GM12878 (cell line): ENCODE data around the gene LIF. TPM values are rescaled to one million over a fixed set of nuclear protein-coding genes. Genes with fewer than 3 reads are reported as not detected.

Experiments
- ATAC-seq: fragments of 200-7000 bp; cut with Tn5 transposase; 3 replicates; pipeline ENCODE4 v1.9.1; 2020; ENCODE audit warnings: mild to moderate bottlenecking, moderate library complexity
- BruUV-seq: library from RNA; stranded (reverse); fragments of 400-500 nt; replicated peaks from 2 replicates; lab custom pipeline; 2021; lab: Mats Ljungman, UMichigan
- CTCF ChIA-PET: fragments of 300-600 bp; sonication (Branson Sonifier 250); formaldehyde crosslinking; extraction: SDS; loops from one replicate; lab custom pipeline; 2021; ENCODE audit warnings: inconsistent platforms; lab: Yijun Ruan, JAX
- POLR2A ChIA-PET: fragments of 350-600 bp; formaldehyde crosslinking; extraction: SDS; loops from one replicate; lab custom pipeline; 2021; ENCODE audit warnings: inconsistent platforms; lab: Charles Lee
- RAD21 ChIA-PET: fragments of 300-600 bp; sonication (Branson Sonifier 250); formaldehyde crosslinking; loops from one replicate; lab custom pipeline; 2023; ENCODE audit warnings: antibody characterized with exemption; ENCODE audit not compliant: unreplicated experiment; lab: Charles Lee
- SMC1A ChIA-PET: fragments of 300-600 bp; sonication (Branson Sonifier 250); formaldehyde crosslinking; loops from one replicate; lab custom pipeline; 2023; ENCODE audit not compliant: unreplicated experiment, uncharacterized antibody; lab: Charles Lee
- DNase-seq: peaks from one replicate; pipeline ENCODE4 v3.0.0-alpha.2; 2011; ENCODE audit warnings: low read depth, low spot score
- FAIRE-seq: peaks from 3 replicates; lab custom pipeline; 2011; peaks lifted over from hg19 to GRCh38; lab: Jason Lieb, UNC
- H2AFZ ChIP-seq: 2 replicates; pipeline ENCODE4 v1.6.0; 2011; ENCODE audit warnings: low read depth, low read length, control low read depth; ENCODE audit not compliant: control insufficient read depth
- H3K27ac ChIP-seq: 2 replicates; pipeline ENCODE4 v1.5.1; 2011; ENCODE audit warnings: control low read depth; ENCODE audit not compliant: control insufficient read depth, insufficient read depth
- H3K27me3 ChIP-seq, 2 experiments: replicated peaks in 1 of 2; 2 replicates each; pipeline versions ENCODE4 v1.6.0 to v1.6.1; 2011; ENCODE audit warnings: low read length in 1 of 2; ENCODE audit not compliant: control insufficient read depth in 2 of 2, insufficient read depth in 2 of 2
- H3K36me3 ChIP-seq, 2 experiments: 2 replicates each; pipeline ENCODE4 v1.5.1; 2011; ENCODE audit warnings: low read length in 1 of 2; ENCODE audit not compliant: control insufficient read depth in 2 of 2, insufficient read depth in 2 of 2
- H3K4me1 ChIP-seq: 2 replicates; pipeline ENCODE4 v1.6.1; 2011; ENCODE audit warnings: mild to moderate bottlenecking, low read length, moderate library complexity, mixed read lengths; ENCODE audit not compliant: control insufficient read depth, insufficient read depth
- H3K4me2 ChIP-seq: 2 replicates; pipeline ENCODE4 v1.6.0; 2011; ENCODE audit warnings: control low read depth; ENCODE audit not compliant: control insufficient read depth, insufficient read depth
- H3K4me3 ChIP-seq: fragments of 200-600 bp; sonication (generic); 2 replicates; pipeline ENCODE4 v1.5.1; 2016
- H3K79me2 ChIP-seq: 2 replicates; pipeline ENCODE4 v1.6.0; 2011; ENCODE audit warnings: low read length; ENCODE audit not compliant: control insufficient read depth, insufficient read depth
- H3K9ac ChIP-seq: 2 replicates; pipeline ENCODE4 v1.8.0; 2011; ENCODE audit warnings: low read length, control low read depth, mixed read lengths; ENCODE audit not compliant: control insufficient read depth, insufficient read depth
- H3K9me3 ChIP-seq: replicated peaks from 3 replicates; pipeline ENCODE4 v1.5.1; 2011; ENCODE audit warnings: mild to moderate bottlenecking, low read length; ENCODE audit not compliant: control insufficient read depth, insufficient read depth
- H4K20me1 ChIP-seq: 2 replicates; pipeline ENCODE4 v1.6.0; 2011; ENCODE audit not compliant: control insufficient read depth, insufficient read depth
- CBX3 ChIP-seq: fragments of 200-600 bp; sonication (generic); IDR thresholded peaks from 2 replicates; pipeline ENCODE4 v1.6.1; 2016; ENCODE audit warnings: low read depth, borderline replicate concordance
- DPF2 ChIP-seq: fragments of 450-650 bp; IDR thresholded peaks from 2 replicates; pipeline ENCODE4 v1.6.1; 2017; ENCODE audit warnings: mild to moderate bottlenecking
- EGR1 ChIP-seq, 2 experiments: IDR thresholded peaks; 1 replicate in 1 of 2; 2 replicates in 1 of 2; pipeline ENCODE4 v1.6.1; 2011 to 2012; ENCODE audit warnings: low read depth in 2 of 2, low read length in 2 of 2, borderline replicate concordance in 1 of 2, mild to moderate bottlenecking in 1 of 2, moderate library complexity in 1 of 2
- EP300 ChIP-seq, 2 experiments: fragments of 150-350 bp in 1 of 2; IDR thresholded peaks; 2 replicates each; pipeline ENCODE4 v1.6.1; 2011 to 2012; ENCODE audit warnings: low read depth in 2 of 2, low read length in 2 of 2, borderline replicate concordance in 1 of 2, improper control_type of control experiment in 1 of 2, inconsistent platforms in 1 of 2; ENCODE audit not compliant: control insufficient read depth in 1 of 2
- EZH2 ChIP-seq: IDR thresholded peaks from 2 replicates; pipeline ENCODE4 v1.6.1; 2012; ENCODE audit warnings: low read depth, mild to moderate bottlenecking, control low read depth, inconsistent platforms, low read length, borderline replicate concordance; ENCODE audit not compliant: control insufficient read depth
- FOXM1 ChIP-seq: IDR thresholded peaks from 2 replicates; pipeline ENCODE4 v1.6.1; 2012; ENCODE audit warnings: low read depth, mild to moderate bottlenecking, inconsistent platforms, low read length, moderate library complexity
- MTA3 ChIP-seq: IDR thresholded peaks from 2 replicates; pipeline ENCODE4 v1.6.1; 2012; ENCODE audit warnings: low read length, inconsistent platforms, borderline replicate concordance
- RELA ChIP-seq: fragments of 450-650 bp; IDR thresholded peaks from 2 replicates; pipeline ENCODE4 v1.8.0; 2014; ENCODE audit warnings: borderline replicate concordance; ENCODE audit not compliant: partially characterized antibody
- ZSCAN29 ChIP-seq: fragments of 450-650 bp; IDR thresholded peaks from 2 replicates; pipeline ENCODE4 v1.6.1; 2017; ENCODE audit warnings: mild to moderate bottlenecking, moderate library complexity
- WGBS: methylation state at CpG from one replicate; pipeline ENCODE4 v1.1.6; 2016; ENCODE audit warnings: low lambda C conversion rate; ENCODE audit not compliant: insufficient replicate concordance, insufficient coverage; ENCODE audit errors: missing lambda C conversion rate; 5-methylcytosine and 5-hydroxymethylcytosine counted together
- in situ Hi-C: fragments of 300-500 bp; cut with MboI; formaldehyde crosslinking; loops from 9 replicates; pipeline ENCODE4 v1.14.3; 2018; ENCODE audit warnings: mixed read lengths
- intact Hi-C: fragments of 100-400 bp; cut with micrococcal nuclease; formaldehyde crosslinking; loops from one replicate; pipeline ENCODE4 v1.14.2; 2022; ENCODE audit not compliant: unreplicated experiment
- polyA plus RNA-seq, 11 experiments: library from polyadenylated mRNA; depleted of rRNA in 4 of 11; unstranded in 6 of 11; stranded (reverse) in 5 of 11; fragments of >200 nt; fragmentation: Nextera tagmentation in 4 of 11; fragmentation: Illumina TruSeq in 1 of 11; extraction: Ambion mirVana in 4 of 11; extraction: Trizol in 1 of 11; gene quantifications; 1 replicate in 1 of 11; 2 replicates in 10 of 11; pipeline versions ENCODE4 v1.2.1 to v1.2.3, GENCODE V29; 2011 to 2016; ENCODE audit warnings: inconsistent platforms in 2 of 11, missing spikeins in 2 of 11, low read depth in 1 of 11
- total RNA-seq, 4 experiments: library from RNA; depleted of rRNA in 3 of 4; stranded (reverse); fragments of >200 nt in 3 of 4; fragmentation: Illumina TruSeq in 1 of 4; extraction: Trizol in 1 of 4; gene quantifications; 2 replicates each; pipeline versions ENCODE4 v1.2.1 to v1.2.3, GENCODE V29; 2013 to 2021
- TF ChIP-seq, protein P1 (sequence below): fragments of 450-650 bp; formaldehyde crosslinking; IDR thresholded peaks from 2 replicates; pipeline ENCODE4 v1.5.0; 2022; ENCODE audit warnings: mild to moderate bottlenecking, missing genetic modification characterization

LIF gene
- total and polyA plus RNA-seq, 10 of the 15 experiments (the other 5 are each of a cell fraction or from before 2014, with no cell fraction given), result 0.05 to 3.4 (median 0.97) TPM

DNA sequence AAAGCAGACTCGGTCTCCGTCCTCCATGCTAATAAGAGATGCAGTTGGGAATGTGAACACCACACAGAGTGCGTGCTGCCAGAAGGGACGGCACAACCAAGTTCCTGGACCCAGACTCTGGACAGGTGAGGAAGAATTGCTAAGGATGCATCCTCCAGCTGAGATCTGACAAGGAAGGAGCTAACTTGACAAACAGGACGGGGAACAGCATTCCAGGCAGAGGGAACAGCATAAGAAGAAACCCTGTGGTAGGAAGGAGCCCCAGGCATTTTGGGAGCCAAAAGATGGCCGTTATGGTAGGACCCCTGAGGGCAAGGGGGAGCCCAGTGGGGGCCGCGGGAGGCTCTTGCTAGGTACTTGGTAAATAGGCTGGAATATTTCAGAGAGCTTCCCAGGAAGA, 14.1 kb upstream of the LIF start:
- ChIA-PET POLR2A (no interaction called here), CTCF (interaction anchor here (0.8 to 3.1 kb wide), 5 partner anchors 24 to 148 kb away, joined by 3 to 21 read pairs (median 5); no protein-coding TSS in a partner anchor), RAD21 (interaction anchor here (3.1 to 4.0 kb wide), 2 partner anchors 27 to 127 kb away, joined by 9 to 31 read pairs; partner anchors contain the start of genes CASTOR1 and RNF215), SMC1A (interaction anchor here (0.8 to 1.3 kb wide), 4 partner anchors 27 to 152 kb away, joined by 3 to 4 read pairs (median 4); no protein-coding TSS in a partner anchor)
- H3K9me3 ChIP-seq, result no peaks in the 10 kb centered on the region
- intact Hi-C loops, result no loop called here
- no peak overlapping the region for H3K27ac ChIP-seq
- H3K79me2 ChIP-seq, result no peaks in the 10 kb centered on the region
- no peak overlapping the region for H2AFZ ChIP-seq
- no peak overlapping the region for H3K4me2 ChIP-seq
- in situ Hi-C loops, result loop anchor here (5.0 kb wide), 1 partner anchor 153 kb away; no protein-coding TSS in a partner anchor
- no peaks in the 10 kb centered on the region for H4K20me1 ChIP-seq
- DNase-seq (no peak), FAIRE-seq (no peak), ATAC-seq (no peak)
- TF ChIP-seq CBX3, result no peak
- TF ChIP-seq MTA3, result no peak
- TF ChIP-seq EZH2, result no peak
- no peak for TF ChIP-seq DPF2
- no peak for TF ChIP-seq EGR1 (IDR thresholded peaks at IDR 0.05; ENCODE audit: borderline replicate concordance in 1 of 2, low read depth in 2 of 2, low read length in 2 of 2)
- no peak for TF ChIP-seq FOXM1
- TF ChIP-seq RELA, result no peak
- no peak for TF ChIP-seq EP300 (IDR thresholded peaks at IDR 0.05; ENCODE audit: borderline replicate concordance in 1 of 2, control insufficient read depth in 1 of 2, low read depth in 2 of 2, low read length in 2 of 2)
- TF ChIP-seq, protein P1, sequence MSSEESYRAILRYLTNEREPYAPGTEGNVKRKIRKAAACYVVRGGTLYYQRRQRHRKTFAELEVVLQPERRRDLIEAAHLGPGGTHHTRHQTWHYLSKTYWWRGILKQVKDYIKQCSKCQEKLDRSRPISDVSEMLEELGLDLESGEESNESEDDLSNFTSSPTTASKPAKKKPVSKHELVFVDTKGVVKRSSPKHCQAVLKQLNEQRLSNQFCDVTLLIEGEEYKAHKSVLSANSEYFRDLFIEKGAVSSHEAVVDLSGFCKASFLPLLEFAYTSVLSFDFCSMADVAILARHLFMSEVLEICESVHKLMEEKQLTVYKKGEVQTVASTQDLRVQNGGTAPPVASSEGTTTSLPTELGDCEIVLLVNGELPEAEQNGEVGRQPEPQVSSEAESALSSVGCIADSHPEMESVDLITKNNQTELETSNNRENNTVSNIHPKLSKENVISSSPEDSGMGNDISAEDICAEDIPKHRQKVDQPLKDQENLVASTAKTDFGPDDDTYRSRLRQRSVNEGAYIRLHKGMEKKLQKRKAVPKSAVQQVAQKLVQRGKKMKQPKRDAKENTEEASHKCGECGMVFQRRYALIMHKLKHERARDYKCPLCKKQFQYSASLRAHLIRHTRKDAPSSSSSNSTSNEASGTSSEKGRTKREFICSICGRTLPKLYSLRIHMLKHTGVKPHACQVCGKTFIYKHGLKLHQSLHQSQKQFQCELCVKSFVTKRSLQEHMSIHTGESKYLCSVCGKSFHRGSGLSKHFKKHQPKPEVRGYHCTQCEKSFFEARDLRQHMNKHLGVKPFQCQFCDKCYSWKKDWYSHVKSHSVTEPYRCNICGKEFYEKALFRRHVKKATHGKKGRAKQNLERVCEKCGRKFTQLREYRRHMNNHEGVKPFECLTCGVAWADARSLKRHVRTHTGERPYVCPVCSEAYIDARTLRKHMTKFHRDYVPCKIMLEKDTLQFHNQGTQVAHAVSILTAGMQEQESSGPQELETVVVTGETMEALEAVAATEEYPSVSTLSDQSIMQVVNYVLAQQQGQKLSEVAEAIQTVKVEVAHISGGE (CRISPR knock-in tag), result no peak
- no peak for TF ChIP-seq ZSCAN29
- H3K36me3 ChIP-seq, result no peaks in the 10 kb centered on the region
- no peak overlapping the region for H3K4me3 ChIP-seq
- peaks cover 4% of the 10 kb centered on the region; the same call in 1 of the 2 replicates for H3K4me1 ChIP-seq
- 57% methylated on average over 8 of the region's 8 CpGs for WGBS
- no peak overlapping the region for H3K9ac ChIP-seq
- BruUV-seq, result no TSS peak
- no peaks in the 10 kb centered on the region for H3K27me3 ChIP-seq
